ENCODE measurements around the gene RAPGEF1. TPM values are rescaled to one million over a fixed set of nuclear protein-coding genes. Genes with fewer than 3 reads are reported as not detected.
"Not testable (repeated sequence)": the region's sequence is repeated elsewhere in the genome, so short reads cannot be mapped to it uniquely, and the experiment has no call there.

The RAPGEF1 gene
- total and polyA plus RNA-seq, 4 donors: 17.5 to 93.2 (median 54.7) TPM

DNA sequence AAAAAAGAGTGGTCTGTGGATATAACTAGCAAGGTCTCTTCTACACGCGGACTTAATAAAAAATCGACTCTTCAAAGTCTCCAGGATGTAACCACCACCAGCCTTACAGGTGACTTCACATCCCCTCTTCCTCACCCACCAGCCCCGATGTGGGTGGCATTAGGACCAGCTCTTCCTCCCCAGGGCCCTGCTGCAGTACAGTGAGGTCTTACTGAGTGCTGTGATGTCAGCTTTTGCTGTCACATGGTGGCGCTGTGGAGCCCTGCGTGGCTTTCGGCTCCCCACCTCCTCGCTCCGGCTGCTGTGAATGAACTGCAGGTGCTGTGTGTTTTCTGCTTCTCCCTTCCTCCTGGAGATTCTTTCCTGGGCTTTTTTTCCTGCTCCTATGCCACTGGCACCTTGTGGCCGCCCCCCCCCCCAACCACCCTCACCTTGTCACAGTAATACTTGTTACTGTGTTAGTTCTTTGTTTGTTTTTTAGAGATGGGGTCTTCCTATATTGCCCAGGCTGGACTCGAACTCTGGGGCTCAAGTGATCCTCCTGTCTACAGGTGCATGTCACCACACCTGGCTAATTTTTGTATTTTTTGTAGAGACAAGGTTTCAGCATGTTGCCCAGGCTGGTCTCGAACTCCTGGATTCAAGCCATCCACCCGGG, 15.8 kb upstream of the RAPGEF1 start:
- intact Hi-C loops (cut with DNase I): no loop called here
- Histone ChIP-seq H3K4me1 (ENCODE audit: control insufficient read depth in 1 of 2, insufficient read depth in 2 of 2, low read length in 2 of 2) (no peaks in the 10 kb centered on the region), H3K4me3 (ENCODE audit: low read length in 2 of 2) (no peak overlapping the region), H3K36me3 (ENCODE audit: control insufficient read depth in 1 of 2, insufficient read depth in 2 of 2, low read length in 1 of 2) (no peaks in the 10 kb centered on the region), H3K27me3 (ENCODE audit: control insufficient read depth in 1 of 2, insufficient read depth in 2 of 2, low read length in 1 of 2) (no peaks in the 10 kb centered on the region), H3K9me3 (ENCODE audit: control insufficient read depth, low read length) (no peaks in the 10 kb centered on the region), H3K27ac (ENCODE audit: low read depth in 1 of 2, low read length in 2 of 2) (no peak overlapping the region)
- peak; percentile 90 to 93 for DNase-seq
- WGBS, 2 donors: 17% methylated on average over 13 of the region's 13 CpGs
- peak; percentile 86 for ATAC-seq (ENCODE audit: low FRiP score)

DNA sequence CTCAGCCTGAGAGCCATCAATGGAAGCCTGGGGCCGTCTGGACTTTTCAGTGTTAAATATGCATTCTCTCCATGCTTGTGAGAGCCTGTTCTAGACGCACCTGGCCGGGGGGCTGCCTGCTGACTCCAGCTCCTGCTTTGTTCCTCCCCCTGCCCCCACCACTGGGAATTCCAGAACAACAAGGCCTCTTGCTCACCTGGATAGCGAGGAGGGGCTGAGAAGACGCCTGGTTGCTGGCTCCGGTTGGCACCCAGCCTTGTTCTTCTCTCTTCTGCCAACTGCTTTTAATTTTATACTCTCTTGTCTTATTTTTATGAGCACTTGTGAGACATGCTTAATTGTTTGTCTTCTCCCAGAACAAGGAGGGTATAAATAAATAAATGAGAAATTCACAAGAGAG, 15.0 kb upstream of the RAPGEF1 start:
- 47 to 54% methylated on average over 6 of the region's 6 CpGs for WGBS, 2 donors
- Histone ChIP-seq H3K27ac (ENCODE audit: low read depth in 1 of 2, low read length in 2 of 2) (no peak overlapping the region), H3K9me3 (ENCODE audit: control insufficient read depth, low read length) (no peaks in the 10 kb centered on the region), H3K27me3 (ENCODE audit: control insufficient read depth in 1 of 2, insufficient read depth in 2 of 2, low read length in 1 of 2) (no peaks in the 10 kb centered on the region), H3K4me3 (ENCODE audit: low read length in 2 of 2) (no peak overlapping the region), H3K4me1 (ENCODE audit: control insufficient read depth in 1 of 2, insufficient read depth in 2 of 2, low read length in 2 of 2) (no peaks in the 10 kb centered on the region), H3K36me3 (ENCODE audit: control insufficient read depth in 1 of 2, insufficient read depth in 2 of 2, low read length in 1 of 2) (no peaks in the 10 kb centered on the region)
- DNase-seq: no peak
- intact Hi-C loops (cut with DNase I): no loop called here
- no peak for ATAC-seq (ENCODE audit: low FRiP score)

DNA sequence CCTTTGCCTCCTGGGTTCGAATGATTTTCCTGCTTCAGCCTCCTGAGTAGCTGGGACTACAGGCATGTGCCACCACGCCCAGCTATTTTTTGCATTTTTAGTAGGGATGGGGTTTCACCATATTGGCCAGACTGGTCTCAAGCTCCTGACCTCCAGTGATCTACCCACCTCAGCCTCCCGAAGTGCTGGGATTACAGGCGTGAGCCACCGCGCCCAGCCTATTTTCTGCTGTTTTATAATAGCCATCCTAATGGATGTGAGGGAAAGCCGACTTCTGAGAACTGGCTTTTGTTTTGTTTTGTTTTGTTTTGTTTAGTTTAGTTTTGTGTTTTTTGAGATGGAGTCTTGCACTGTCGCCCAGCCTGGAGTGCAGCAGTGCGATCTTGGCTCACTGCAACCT, 13.9 kb upstream of the RAPGEF1 start:
- intact Hi-C loops (cut with DNase I); ATAC-seq (ENCODE audit: low FRiP score); H3K27me3 ChIP-seq (ENCODE audit: control insufficient read depth in 1 of 2, insufficient read depth in 2 of 2, low read length in 1 of 2); DNase-seq; H3K36me3 ChIP-seq (ENCODE audit: control insufficient read depth in 1 of 2, insufficient read depth in 2 of 2, low read length in 1 of 2); H3K4me1 ChIP-seq (ENCODE audit: control insufficient read depth in 1 of 2, insufficient read depth in 2 of 2, low read length in 2 of 2); H3K27ac ChIP-seq (ENCODE audit: low read depth in 1 of 2, low read length in 2 of 2); H3K9me3 ChIP-seq (ENCODE audit: control insufficient read depth, low read length); H3K4me3 ChIP-seq (ENCODE audit: low read length in 2 of 2): not testable (repeated sequence)
- 86 to 88% methylated on average over 9 of the region's 9 CpGs for WGBS, 2 donors

DNA sequence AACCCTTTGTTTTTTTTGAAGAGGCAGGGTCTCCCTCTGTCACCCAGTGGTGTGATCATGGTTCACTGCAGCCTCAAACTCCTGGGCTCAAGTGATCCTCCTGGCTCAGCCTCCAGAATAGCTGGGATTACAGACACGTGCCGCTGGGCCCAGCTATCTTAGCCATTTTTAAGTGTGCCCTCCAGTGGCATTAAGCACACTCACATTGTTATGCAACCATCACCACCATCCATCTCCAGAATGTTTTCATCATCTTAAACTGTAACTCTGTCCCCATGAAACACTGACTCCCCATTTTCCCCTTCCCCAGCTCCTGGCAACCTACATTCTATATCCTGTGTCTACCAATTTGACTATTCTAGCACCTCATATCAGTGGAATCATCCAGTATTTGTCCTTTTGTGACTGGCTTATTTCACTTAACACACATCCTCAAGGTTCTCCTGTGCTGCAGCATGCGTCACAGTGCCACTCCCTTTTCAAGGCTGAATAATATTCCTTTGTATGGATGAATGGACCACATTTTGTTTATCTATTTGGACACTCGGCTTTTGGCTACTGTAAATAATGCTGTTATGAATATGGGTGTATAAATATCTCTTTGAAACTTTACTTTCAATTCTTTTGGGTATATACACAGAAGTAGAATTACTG, 12.5 kb upstream of the RAPGEF1 start:
- DNase-seq (no peak), ATAC-seq (ENCODE audit: low FRiP score) (no peak)
- Histone ChIP-seq H3K36me3 (ENCODE audit: control insufficient read depth in 1 of 2, insufficient read depth in 2 of 2, low read length in 1 of 2) (no peaks in the 10 kb centered on the region), H3K9me3 (ENCODE audit: control insufficient read depth, low read length) (no peaks in the 10 kb centered on the region), H3K4me1 (ENCODE audit: control insufficient read depth in 1 of 2, insufficient read depth in 2 of 2, low read length in 2 of 2) (no peaks in the 10 kb centered on the region), H3K27ac (ENCODE audit: low read depth in 1 of 2, low read length in 2 of 2) (no peak overlapping the region), H3K27me3 (ENCODE audit: control insufficient read depth in 1 of 2, insufficient read depth in 2 of 2, low read length in 1 of 2) (no peaks in the 10 kb centered on the region), H3K4me3 (ENCODE audit: low read length in 2 of 2) (no peak overlapping the region)
- intact Hi-C loops (cut with DNase I): no loop called here
- 85 to 91% methylated on average over 4 of the region's 4 CpGs for WGBS, 2 donors

DNA sequence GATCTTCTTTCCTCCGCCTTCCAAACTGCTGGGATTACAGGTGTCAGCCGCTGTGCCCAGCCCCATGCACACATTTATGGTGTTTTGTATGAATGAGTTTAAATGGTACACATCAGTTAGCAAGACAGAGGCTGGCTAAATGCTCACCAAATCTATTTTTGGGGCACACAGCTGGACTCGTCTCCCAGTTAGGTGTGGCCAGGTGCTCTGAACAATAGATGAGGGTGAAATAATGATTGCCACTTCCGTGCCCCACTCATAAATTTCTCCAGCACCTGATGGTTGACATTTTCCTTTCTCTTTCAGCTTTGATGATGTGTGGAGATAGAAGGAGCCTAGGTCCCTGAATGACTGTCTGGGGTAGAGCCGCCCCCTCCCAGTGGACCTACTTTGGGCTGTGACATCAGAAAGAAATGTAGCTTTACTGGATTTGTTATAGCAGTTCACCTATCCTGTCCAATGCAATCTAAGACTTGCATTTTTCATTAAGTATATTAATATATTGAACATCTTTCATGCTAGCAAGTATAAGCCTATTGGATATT, 8.6 kb upstream of the RAPGEF1 start:
- DNase-seq (no peak), ATAC-seq (ENCODE audit: low FRiP score) (no peak)
- 71 to 74% methylated on average over 5 of the region's 5 CpGs for WGBS, 2 donors
- Histone ChIP-seq H3K27ac (ENCODE audit: low read depth in 1 of 2, low read length in 2 of 2) (no peak overlapping the region), H3K4me3 (ENCODE audit: low read length in 2 of 2) (no peak overlapping the region), H3K4me1 (ENCODE audit: control insufficient read depth in 1 of 2, insufficient read depth in 2 of 2, low read length in 2 of 2) (no peaks in the 10 kb centered on the region), H3K9me3 (ENCODE audit: control insufficient read depth, low read length) (no peaks in the 10 kb centered on the region), H3K27me3 (ENCODE audit: control insufficient read depth in 1 of 2, insufficient read depth in 2 of 2, low read length in 1 of 2) (no peaks in the 10 kb centered on the region), H3K36me3 (ENCODE audit: control insufficient read depth in 1 of 2, insufficient read depth in 2 of 2, low read length in 1 of 2) (no peaks in the 10 kb centered on the region)
- intact Hi-C loops (cut with DNase I): loop anchor here (10.0 kb wide), 4 partner anchors 244 to 404 kb away; partner anchors contain the start of gene POMT1 (in 1 of the 2)

DNA sequence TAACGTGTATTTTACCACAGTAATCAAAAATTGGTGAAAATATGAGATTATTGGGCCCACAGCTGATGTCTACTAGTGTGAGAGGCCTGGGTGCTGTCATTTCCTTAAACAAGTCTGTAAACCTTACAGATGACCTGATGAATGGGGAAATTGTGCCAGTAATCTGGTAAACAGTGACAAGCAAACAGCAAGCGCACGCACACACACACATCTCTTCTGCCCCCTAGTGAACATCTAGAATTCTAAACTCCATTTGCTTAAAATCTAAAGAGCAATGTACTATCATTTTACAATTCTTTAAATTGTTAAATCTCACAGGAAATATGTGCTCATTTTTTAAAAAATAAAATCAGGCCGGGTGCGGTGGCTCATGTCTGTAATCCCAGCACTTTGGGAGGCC, 7.5 kb upstream of the RAPGEF1 start:
- WGBS, 2 donors: 30 to 37% methylated on average over 5 of the region's 5 CpGs
- no peak for DNase-seq
- Histone ChIP-seq H3K9me3 (ENCODE audit: control insufficient read depth, low read length) (no peaks in the 10 kb centered on the region), H3K36me3 (ENCODE audit: control insufficient read depth in 1 of 2, insufficient read depth in 2 of 2, low read length in 1 of 2) (no peaks in the 10 kb centered on the region), H3K4me3 (ENCODE audit: low read length in 2 of 2) (no peak overlapping the region), H3K27ac (ENCODE audit: low read depth in 1 of 2, low read length in 2 of 2) (no peak overlapping the region), H3K4me1 (ENCODE audit: control insufficient read depth in 1 of 2, insufficient read depth in 2 of 2, low read length in 2 of 2) (no peaks in the 10 kb centered on the region), H3K27me3 (ENCODE audit: control insufficient read depth in 1 of 2, insufficient read depth in 2 of 2, low read length in 1 of 2) (no peaks in the 10 kb centered on the region)
- intact Hi-C loops (cut with DNase I): loop anchor here (10.0 kb wide), 4 partner anchors 243 to 403 kb away; partner anchors contain the start of gene POMT1 (in 1 of the 2)
- ATAC-seq (ENCODE audit: low FRiP score): peak; percentile 65

DNA sequence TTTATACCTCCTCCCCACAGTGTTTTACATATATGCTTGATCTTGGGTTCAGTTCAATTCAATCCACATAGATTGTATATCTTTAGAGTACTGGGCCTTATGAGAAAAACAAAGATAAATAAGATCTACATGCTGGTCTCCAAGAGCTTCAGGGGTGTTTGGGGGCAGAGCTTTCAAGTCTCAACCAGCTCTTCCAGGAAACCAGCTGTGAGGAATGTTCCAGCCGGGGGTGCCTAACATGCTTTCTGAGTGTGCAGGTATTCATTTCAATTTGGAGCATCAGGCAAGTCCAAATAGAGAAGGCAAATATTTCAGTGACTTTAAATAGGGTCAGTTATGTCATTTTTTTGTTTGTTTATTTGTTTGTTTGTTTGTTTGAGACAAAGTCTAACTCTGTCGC, 5.7 kb upstream of the RAPGEF1 start:
- Histone ChIP-seq H3K4me1 (ENCODE audit: control insufficient read depth in 1 of 2, insufficient read depth in 2 of 2, low read length in 2 of 2) (no peaks in the 10 kb centered on the region), H3K27ac (ENCODE audit: low read depth in 1 of 2, low read length in 2 of 2) (no peak overlapping the region), H3K36me3 (ENCODE audit: control insufficient read depth in 1 of 2, insufficient read depth in 2 of 2, low read length in 1 of 2) (no peaks in the 10 kb centered on the region), H3K27me3 (ENCODE audit: control insufficient read depth in 1 of 2, insufficient read depth in 2 of 2, low read length in 1 of 2) (no peaks in the 10 kb centered on the region), H3K4me3 (ENCODE audit: low read length in 2 of 2) (no peak overlapping the region), H3K9me3 (ENCODE audit: control insufficient read depth, low read length) (no peaks in the 10 kb centered on the region)
- DNase-seq (no peak), ATAC-seq (ENCODE audit: low FRiP score) (no peak)
- WGBS, 2 donors: 91 to 95% methylated on average over 2 of the region's 2 CpGs
- intact Hi-C loops (cut with DNase I): loop anchor here (10.0 kb wide), 4 partner anchors 241 to 401 kb away; partner anchors contain the start of gene POMT1 (in 1 of the 2)

DNA sequence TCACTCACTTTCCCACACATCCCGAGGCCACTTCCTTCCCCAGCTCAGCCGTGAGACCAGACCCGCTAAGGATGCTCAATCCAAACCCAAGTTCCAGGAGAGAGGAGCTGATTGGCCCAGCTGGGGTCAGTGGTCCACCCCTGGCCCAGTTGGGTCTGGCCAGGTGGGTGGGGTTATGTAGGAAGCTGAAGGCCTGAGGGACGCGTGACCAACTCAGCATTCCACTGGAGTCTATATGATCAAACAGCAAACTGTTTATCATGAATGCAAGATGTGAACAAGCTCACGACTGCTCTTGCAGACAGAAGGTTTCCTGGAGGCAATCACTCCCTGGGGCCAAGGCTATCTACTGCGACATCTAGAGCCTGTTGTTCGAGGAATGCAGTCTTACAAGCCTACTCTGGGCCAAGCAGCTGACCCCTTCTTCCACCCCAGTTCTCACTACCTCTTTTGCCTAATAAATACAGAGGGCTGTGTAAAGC, 4.9 kb upstream of the RAPGEF1 start:
- Histone ChIP-seq H3K4me3 (ENCODE audit: low read length in 2 of 2) (no peak overlapping the region), H3K4me1 (ENCODE audit: control insufficient read depth in 1 of 2, insufficient read depth in 2 of 2, low read length in 2 of 2) (no peaks in the 10 kb centered on the region), H3K27me3 (ENCODE audit: control insufficient read depth in 1 of 2, insufficient read depth in 2 of 2, low read length in 1 of 2) (no peaks in the 10 kb centered on the region), H3K36me3 (ENCODE audit: control insufficient read depth in 1 of 2, insufficient read depth in 2 of 2, low read length in 1 of 2) (no peaks in the 10 kb centered on the region), H3K9me3 (ENCODE audit: control insufficient read depth, low read length) (no peaks in the 10 kb centered on the region), H3K27ac (ENCODE audit: low read depth in 1 of 2, low read length in 2 of 2) (no peak overlapping the region)
- no peak for DNase-seq
- ATAC-seq (ENCODE audit: low FRiP score): no peak
- intact Hi-C loops (cut with DNase I): loop anchor here (10.0 kb wide), 4 partner anchors 240 to 400 kb away; partner anchors contain the start of gene POMT1 (in 1 of the 2)
- 87 to 92% methylated on average over 8 of the region's 8 CpGs for WGBS, 2 donors
